Body of pancreas (tissue), 4 donors: ENCODE results near the gene SLC25A23. TPM values are rescaled to one million over a fixed set of nuclear protein-coding genes. Genes with fewer than 3 reads are reported as not detected.

Source experiments
- ATAC-seq: fragments of 150-250 bp; one replicate; pipeline ENCODE4 v1.9.1; 2016
- DNase-seq, 4 donors: peaks; one replicate each; pipeline ENCODE4 v3.0.0-alpha.2; 2019
- H3K27ac ChIP-seq, 4 donors: fragments of 200-600 bp; sonication (generic); 1 replicate in 3 of 4; 2 replicates in 1 of 4; pipeline versions ENCODE4 v1.5.1 to v1.6.1; 2016 to 2019; ENCODE audit warnings: mild to moderate bottlenecking in 1 of 4, mixed read lengths in 1 of 4, moderate library complexity in 1 of 4
- H3K27me3 ChIP-seq, 2 donors: fragments of 200-600 bp; sonication (generic); one replicate each; pipeline ENCODE4 v1.6.0; 2016; ENCODE audit warnings: mild to moderate bottlenecking in 1 of 2
- H3K36me3 ChIP-seq, 2 donors: fragments of 200-600 bp; sonication (generic); replicated peaks in 1 of 2; 2 replicates each; pipeline ENCODE4 v1.5.1; 2016; ENCODE audit warnings: low read depth in 2 of 2; ENCODE audit not compliant: insufficient read depth in 1 of 2
- H3K4me1 ChIP-seq: fragments of 200-600 bp; sonication (generic); one replicate; pipeline ENCODE4 v1.6.0; 2016
- H3K4me3 ChIP-seq, 2 donors: fragments of 200-600 bp; sonication (generic); 1 replicate in 1 of 2; 2 replicates in 1 of 2; pipeline ENCODE4 v1.5.1; 2016 to 2019
- H3K9me3 ChIP-seq, 3 donors: fragments of 200-600 bp; sonication (generic); 1 replicate in 2 of 3; 2 replicates in 1 of 3; pipeline ENCODE4 v1.5.1; 2016
- POLR2A ChIP-seq, 3 donors: fragments of 450-650 bp; IDR thresholded peaks; one replicate each; pipeline ENCODE4 v1.6.1; 2016; ENCODE audit warnings: antibody characterized with exemption in 3 of 3, mild to moderate bottlenecking in 2 of 3
- WGBS, 2 donors: methylation state at CpG; one replicate each; pipeline ENCODE4 v1.1.5; 2017; 5-methylcytosine and 5-hydroxymethylcytosine counted together
- intact Hi-C: fragments of 100-400 bp; cut with DNase I; formaldehyde crosslinking; loops from one replicate; pipeline ENCODE4 v1.15.1; 2023
- total RNA-seq, 2 donors: library from RNA; depleted of rRNA; stranded (reverse); fragments of >200 nt; gene quantifications; one replicate each; pipeline ENCODE4 v1.1.0, GENCODE V29; 2016
- TF ChIP-seq, protein P1 (sequence below), 7 experiments: fragments of 450-650 bp in 4 of 7; fragments of 200-600 bp in 3 of 7; sonication (generic) in 3 of 7; IDR thresholded peaks; one replicate each; pipeline ENCODE4 v1.5.1; 2016 to 2019; ENCODE audit warnings: antibody characterized with exemption in 7 of 7

SLC25A23 gene
- total RNA-seq, 2 donors from 2014 or later, result 11.5 to 49.3 TPM

DNA sequence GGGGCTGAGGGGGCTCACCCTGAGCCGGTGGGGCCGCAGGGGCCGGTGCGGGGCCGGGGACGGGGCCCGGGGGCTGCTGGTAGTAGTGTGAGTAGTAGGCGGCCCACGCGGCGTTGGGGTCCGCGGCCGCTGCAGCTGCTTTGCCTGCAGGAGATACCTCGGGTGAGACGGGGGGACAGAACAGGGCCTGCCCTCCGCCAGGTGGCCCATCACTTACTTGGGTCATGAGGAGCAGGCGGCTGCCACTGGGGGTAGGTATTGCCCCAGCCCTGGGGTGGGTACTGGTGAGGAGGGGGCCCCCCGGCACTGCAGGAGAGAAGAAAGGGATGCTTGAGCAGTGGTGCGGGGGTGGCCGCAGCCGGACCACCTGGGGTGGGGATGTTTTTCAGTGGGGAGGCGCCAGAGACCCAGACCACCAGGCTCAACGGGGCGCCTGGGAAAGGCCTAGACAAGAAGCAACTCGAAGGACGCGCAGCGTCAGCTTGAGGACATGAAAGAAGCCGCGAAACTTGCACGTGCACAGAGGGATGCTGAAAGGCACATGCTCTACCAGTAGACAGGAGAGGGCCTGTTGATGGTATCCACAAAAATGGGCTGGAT, 43.9 kb downstream of the SLC25A23 start:
- H3K4me3 ChIP-seq, result no peak overlapping the region
- 93 to 96% methylated on average over 17 to 18 of the region's 32 CpGs for WGBS, 2 donors
- DNase-seq (no peak), ATAC-seq (no peak)
- no peak overlapping the region for H3K27ac ChIP-seq
- H3K9me3 ChIP-seq, result no peaks in the 10 kb centered on the region
- peaks cover 33 to 42% of the 10 kb centered on the region in 2 donors for H3K36me3 ChIP-seq
- intact Hi-C loops, result no loop called here
- H3K27me3 ChIP-seq, result no peaks in the 10 kb centered on the region
- H3K4me1 ChIP-seq, result no peaks in the 10 kb centered on the region
- TF ChIP-seq, protein P1, sequence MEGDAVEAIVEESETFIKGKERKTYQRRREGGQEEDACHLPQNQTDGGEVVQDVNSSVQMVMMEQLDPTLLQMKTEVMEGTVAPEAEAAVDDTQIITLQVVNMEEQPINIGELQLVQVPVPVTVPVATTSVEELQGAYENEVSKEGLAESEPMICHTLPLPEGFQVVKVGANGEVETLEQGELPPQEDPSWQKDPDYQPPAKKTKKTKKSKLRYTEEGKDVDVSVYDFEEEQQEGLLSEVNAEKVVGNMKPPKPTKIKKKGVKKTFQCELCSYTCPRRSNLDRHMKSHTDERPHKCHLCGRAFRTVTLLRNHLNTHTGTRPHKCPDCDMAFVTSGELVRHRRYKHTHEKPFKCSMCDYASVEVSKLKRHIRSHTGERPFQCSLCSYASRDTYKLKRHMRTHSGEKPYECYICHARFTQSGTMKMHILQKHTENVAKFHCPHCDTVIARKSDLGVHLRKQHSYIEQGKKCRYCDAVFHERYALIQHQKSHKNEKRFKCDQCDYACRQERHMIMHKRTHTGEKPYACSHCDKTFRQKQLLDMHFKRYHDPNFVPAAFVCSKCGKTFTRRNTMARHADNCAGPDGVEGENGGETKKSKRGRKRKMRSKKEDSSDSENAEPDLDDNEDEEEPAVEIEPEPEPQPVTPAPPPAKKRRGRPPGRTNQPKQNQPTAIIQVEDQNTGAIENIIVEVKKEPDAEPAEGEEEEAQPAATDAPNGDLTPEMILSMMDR (IDR thresholded peaks at IDR 0.05), result no peak
- no peak for TF ChIP-seq POLR2A (IDR thresholded peaks at IDR 0.05)

DNA sequence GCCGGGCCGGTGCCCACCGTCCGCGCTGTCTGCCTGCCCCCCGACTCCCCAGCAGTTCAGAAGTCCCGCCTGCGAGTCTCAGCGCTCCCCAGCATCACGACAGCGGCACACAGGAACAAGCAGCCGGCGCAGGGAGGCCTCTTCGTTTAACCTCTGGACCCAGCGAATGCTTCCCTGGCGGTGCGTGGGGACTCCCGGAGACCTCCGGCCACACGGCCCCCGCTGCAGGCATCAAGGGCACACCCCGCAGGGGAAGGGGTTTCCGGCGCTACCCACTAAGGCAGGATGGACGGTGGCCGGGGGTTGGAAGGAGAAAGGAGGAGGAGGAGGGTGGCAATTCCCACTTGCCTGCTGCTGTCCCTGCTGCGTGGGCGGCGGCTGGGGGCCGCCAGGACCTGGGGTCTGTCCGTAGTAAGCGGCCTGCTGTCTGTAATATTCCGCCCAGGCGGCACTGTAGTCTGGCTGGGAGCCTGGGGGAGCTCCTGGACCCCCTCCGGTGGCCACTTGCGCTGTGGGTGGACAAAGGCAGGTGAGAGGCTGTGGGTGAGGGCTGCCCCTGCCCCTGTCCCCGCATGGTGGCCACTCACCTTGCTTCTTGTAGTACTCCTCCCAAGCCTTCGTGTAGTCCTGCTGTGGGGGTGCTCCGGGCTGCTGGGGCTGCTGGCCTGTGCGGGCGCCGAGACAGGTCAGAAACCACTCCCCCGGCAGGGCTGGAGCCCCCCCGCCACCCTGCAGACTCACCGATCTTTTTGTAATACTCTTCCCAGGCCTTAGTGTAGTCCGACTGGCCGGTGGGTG, 44.6 kb downstream of the SLC25A23 start:
- no peak overlapping the region for H3K27ac ChIP-seq
- no peaks in the 10 kb centered on the region for H3K27me3 ChIP-seq
- intact Hi-C loops, result no loop called here
- no peak for DNase-seq
- no peaks in the 10 kb centered on the region for H3K4me1 ChIP-seq
- no peak overlapping the region for H3K4me3 ChIP-seq
- WGBS, 2 donors, result 92 to 97% methylated on average over 30 to 41 of the region's 47 CpGs
- no peak for ATAC-seq
- TF ChIP-seq, protein P1 (IDR thresholded peaks at IDR 0.05), result no peak
- no peak for TF ChIP-seq POLR2A (IDR thresholded peaks at IDR 0.05)
- H3K9me3 ChIP-seq, result no peaks in the 10 kb centered on the region
- H3K36me3 ChIP-seq, result peaks cover 33 to 42% of the 10 kb centered on the region in 2 donors

DNA sequence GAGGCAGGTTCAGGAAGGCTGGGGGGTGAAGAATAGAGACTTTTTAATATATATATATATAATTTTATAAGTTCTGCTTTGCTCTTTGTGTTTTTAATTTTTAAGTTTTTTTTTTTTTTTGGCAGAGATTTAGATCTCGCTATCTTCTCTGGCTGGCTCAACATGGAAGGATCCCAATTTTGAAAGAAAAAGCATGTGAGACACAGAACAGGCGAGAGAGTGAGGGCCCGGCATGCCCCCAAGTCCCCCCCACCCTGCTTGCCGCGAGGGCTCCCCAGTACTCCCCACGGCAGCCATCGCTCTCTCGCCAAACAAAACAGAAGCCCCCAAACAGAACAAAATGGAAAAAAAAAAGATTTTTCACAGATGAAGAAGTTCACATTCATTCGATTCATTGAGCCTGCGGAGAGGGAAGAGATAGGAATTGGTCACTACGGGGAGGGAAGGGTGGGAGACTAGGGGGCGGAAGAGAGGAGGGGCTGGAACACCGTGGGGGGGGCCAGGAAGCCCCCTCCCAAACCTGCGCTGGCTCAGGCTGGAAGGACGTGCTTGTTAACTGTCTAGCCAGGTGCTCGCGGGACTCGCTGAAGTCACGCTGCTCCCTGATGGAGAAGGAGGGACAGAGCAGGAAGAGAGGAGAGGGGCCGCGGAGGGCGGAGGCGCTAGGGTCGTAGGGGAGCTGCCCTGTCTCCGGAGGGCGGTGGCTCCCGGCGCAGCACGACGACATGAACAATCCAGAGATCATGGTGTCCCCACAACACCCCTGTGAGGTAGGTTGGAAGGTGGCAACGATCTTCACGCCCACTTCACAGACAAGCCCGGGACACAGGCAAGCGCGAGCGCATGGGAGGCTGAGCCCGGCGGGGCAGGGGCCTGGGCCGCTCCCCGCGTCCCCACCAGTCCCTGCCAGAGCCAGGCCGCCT, 45.6 kb downstream of the SLC25A23 start:
- Histone ChIP-seq H3K27me3 (no peaks in the 10 kb centered on the region), H3K4me1 (no peaks in the 10 kb centered on the region), H3K9me3 (no peaks in the 10 kb centered on the region), H3K36me3 (peaks cover 33 to 40% of the 10 kb centered on the region in 2 donors), H3K4me3 (no peak overlapping the region), H3K27ac (no peak overlapping the region)
- DNase-seq (no peak), ATAC-seq (no peak)
- intact Hi-C loops, result no loop called here
- 80 to 81% methylated on average over 21 to 39 of the region's 42 CpGs for WGBS, 2 donors
- TF ChIP-seq, protein P1 (IDR thresholded peaks at IDR 0.05), result no peak
- TF ChIP-seq POLR2A (IDR thresholded peaks at IDR 0.05), result no peak

DNA sequence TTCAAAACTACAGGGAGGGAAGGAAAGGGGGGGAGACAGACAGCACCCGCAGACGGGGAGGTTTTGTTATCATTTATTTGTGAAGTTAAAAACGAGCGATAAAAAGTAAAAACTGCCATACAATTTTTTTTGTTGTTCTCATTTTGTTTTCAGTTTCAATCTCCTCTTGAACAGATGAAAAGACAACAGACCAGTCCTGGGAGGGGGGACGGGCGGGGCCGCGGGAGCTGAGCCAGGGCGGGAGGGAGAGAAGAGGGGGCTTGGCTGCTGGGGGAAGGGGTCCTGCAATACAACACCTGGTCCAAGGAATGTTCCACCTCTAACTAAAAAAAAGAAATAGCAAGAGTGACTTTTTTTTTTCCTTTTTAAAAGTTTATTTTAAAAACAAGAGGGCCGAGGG, 46.3 kb downstream of the SLC25A23 start:
- peaks cover 29 to 33% of the 10 kb centered on the region in 2 donors for H3K36me3 ChIP-seq
- no peaks in the 10 kb centered on the region for H3K4me1 ChIP-seq
- TF ChIP-seq, protein P1 (IDR thresholded peaks at IDR 0.05), result no peak
- TF ChIP-seq POLR2A (IDR thresholded peaks at IDR 0.05), result no peak
- H3K4me3 ChIP-seq, result no peak overlapping the region
- no peaks in the 10 kb centered on the region for H3K27me3 ChIP-seq
- intact Hi-C loops, result no loop called here
- no peaks in the 10 kb centered on the region for H3K9me3 ChIP-seq
- 56 to 60% methylated on average over 10 of the region's 10 CpGs for WGBS, 2 donors
- H3K27ac ChIP-seq, result no peak overlapping the region
- DNase-seq (no peak), ATAC-seq (no peak)
